HepG2 (cell line): ENCODE results near the gene KIAA0232. TPM values are rescaled to one million over a fixed set of nuclear protein-coding genes. Genes with fewer than 3 reads are reported as not detected.

Experiments used
- EHMT2 ChIP-seq: fragments of 200-600 bp; sonication (generic); IDR thresholded peaks from 2 replicates; pipeline ENCODE4 v1.7.0; 2017; ENCODE audit warnings: antibody characterized with exemption, low read depth, low read length, borderline replicate concordance
- ERF ChIP-seq: IDR thresholded peaks from 2 replicates; pipeline ENCODE4 v1.6.1; 2018; ENCODE audit warnings: missing biosample characterization, missing genetic modification reagents
- FOSL2 ChIP-seq: sonication (generic); formaldehyde crosslinking; IDR thresholded peaks from 2 replicates; pipeline ENCODE4 v1.4.0; 2020; ENCODE audit warnings: missing genetic modification reagents
- FOXA3 ChIP-seq: IDR thresholded peaks from 2 replicates; pipeline ENCODE4 v1.6.1; 2016; ENCODE audit warnings: missing genetic modification reagents, missing compliant biosample characterization
- FOXP1 ChIP-seq, 2 experiments: fragments of 450-650 bp in 1 of 2; IDR thresholded peaks; 2 replicates each; pipeline ENCODE4 v1.6.1; 2017 to 2018; ENCODE audit warnings: antibody characterized with exemption in 1 of 2
- IRF2 ChIP-seq: IDR thresholded peaks from 2 replicates; pipeline ENCODE4 v1.6.1; 2018; ENCODE audit warnings: missing genetic modification reagents, missing compliant biosample characterization
- KAT8 ChIP-seq: IDR thresholded peaks from 2 replicates; pipeline ENCODE4 v1.6.1; 2016; ENCODE audit warnings: missing genetic modification reagents, missing compliant biosample characterization
- KMT2B ChIP-seq: IDR thresholded peaks from 2 replicates; pipeline ENCODE4 v1.6.1; 2016; ENCODE audit warnings: missing genetic modification reagents, missing compliant biosample characterization
- NRL ChIP-seq: sonication (generic); formaldehyde crosslinking; IDR thresholded peaks from 2 replicates; pipeline ENCODE4 v1.5.0; 2020; ENCODE audit warnings: missing genetic modification reagents, mild to moderate bottlenecking, moderate library complexity, borderline replicate concordance
- PHF20 ChIP-seq: sonication (generic); formaldehyde crosslinking; IDR thresholded peaks from 2 replicates; pipeline ENCODE4 v1.5.0; 2020; ENCODE audit warnings: mild to moderate bottlenecking, missing genetic modification reagents
- RARG ChIP-seq: sonication (generic); formaldehyde crosslinking; IDR thresholded peaks from 2 replicates; pipeline ENCODE4 v1.4.0; 2020; ENCODE audit warnings: low read depth, mild to moderate bottlenecking, missing genetic modification reagents
- TCF7 ChIP-seq: sonication (generic); IDR thresholded peaks from 2 replicates; pipeline ENCODE4 v1.6.1; 2016; ENCODE audit warnings: antibody characterized with exemption, low read depth
- TFDP2 ChIP-seq: sonication (generic); formaldehyde crosslinking; IDR thresholded peaks from 2 replicates; pipeline ENCODE4 v1.4.0; 2020; ENCODE audit warnings: missing genetic modification reagents
- ZNF230 ChIP-seq: sonication (generic); formaldehyde crosslinking; IDR thresholded peaks from 2 replicates; pipeline ENCODE4 v1.4.0; 2020; ENCODE audit warnings: mild to moderate bottlenecking, missing genetic modification reagents
- ZNF30 ChIP-seq: sonication (generic); formaldehyde crosslinking; IDR thresholded peaks from 2 replicates; pipeline ENCODE4 v1.5.0; 2020; ENCODE audit warnings: mild to moderate bottlenecking, missing genetic modification reagents
- ZNF329 ChIP-seq: sonication (generic); formaldehyde crosslinking; IDR thresholded peaks from 2 replicates; pipeline ENCODE4 v1.9.0; 2021; ENCODE audit warnings: low read depth, mild to moderate bottlenecking, missing genetic modification reagents
- ZNF335 ChIP-seq: sonication (generic); formaldehyde crosslinking; IDR thresholded peaks from 2 replicates; pipeline ENCODE4 v1.4.0; 2020; ENCODE audit warnings: missing genetic modification reagents
- ZNF761 ChIP-seq: sonication (generic); formaldehyde crosslinking; conservative IDR thresholded peaks from 2 replicates; pipeline ENCODE4 v1.4.0; 2020; ENCODE audit warnings: mild to moderate bottlenecking, missing genetic modification reagents
- polyA plus RNA-seq, 8 experiments: library from polyadenylated mRNA; depleted of rRNA in 3 of 8; stranded (reverse) in 7 of 8; unstranded in 1 of 8; fragments of >200 nt; fragmentation: Illumina TruSeq in 4 of 8; extraction: Trizol in 4 of 8; gene quantifications; 2 replicates each; pipeline versions ENCODE4 v1.2.1 to v1.2.3, GENCODE V29; 2011 to 2016; ENCODE audit warnings: low read depth in 4 of 8, missing spikeins in 1 of 8, mixed read lengths in 1 of 8; ENCODE audit not compliant: insufficient read depth in 1 of 8
- total RNA-seq, 5 experiments: library from RNA; depleted of rRNA; stranded (reverse); fragments of >200 nt; fragmentation: Illumina TruSeq; extraction: Trizol; gene quantifications; 2 replicates each; pipeline ENCODE4 v1.2.3, GENCODE V29; 2016; ENCODE audit warnings: low read depth in 1 of 5
- TF ChIP-seq, protein P1 (sequence below): IDR thresholded peaks from 2 replicates; pipeline ENCODE4 v1.6.1; 2016; ENCODE audit warnings: missing compliant biosample characterization, missing genetic modification reagents, borderline replicate concordance
- TF ChIP-seq, protein P2 (sequence below): sonication (generic); formaldehyde crosslinking; IDR thresholded peaks from 2 replicates; pipeline ENCODE4 v1.5.0; 2020; ENCODE audit warnings: missing genetic modification reagents
- TF ChIP-seq, protein P3 (sequence below): IDR thresholded peaks from 2 replicates; pipeline ENCODE4 v1.6.1; 2016; ENCODE audit warnings: missing biosample characterization, missing genetic modification reagents, low read depth
- TF ChIP-seq, protein P4 (sequence below): sonication (generic); formaldehyde crosslinking; IDR thresholded peaks from 2 replicates; pipeline ENCODE4 v1.4.0; 2020; ENCODE audit warnings: missing genetic modification reagents, mild to moderate bottlenecking, borderline replicate concordance

The KIAA0232 gene
- total and polyA plus RNA-seq, 2 of the 13 experiments (the other 11 are each of a cell fraction or from before 2014, with no cell fraction given), result 7.8 to 17.1 TPM

DNA sequence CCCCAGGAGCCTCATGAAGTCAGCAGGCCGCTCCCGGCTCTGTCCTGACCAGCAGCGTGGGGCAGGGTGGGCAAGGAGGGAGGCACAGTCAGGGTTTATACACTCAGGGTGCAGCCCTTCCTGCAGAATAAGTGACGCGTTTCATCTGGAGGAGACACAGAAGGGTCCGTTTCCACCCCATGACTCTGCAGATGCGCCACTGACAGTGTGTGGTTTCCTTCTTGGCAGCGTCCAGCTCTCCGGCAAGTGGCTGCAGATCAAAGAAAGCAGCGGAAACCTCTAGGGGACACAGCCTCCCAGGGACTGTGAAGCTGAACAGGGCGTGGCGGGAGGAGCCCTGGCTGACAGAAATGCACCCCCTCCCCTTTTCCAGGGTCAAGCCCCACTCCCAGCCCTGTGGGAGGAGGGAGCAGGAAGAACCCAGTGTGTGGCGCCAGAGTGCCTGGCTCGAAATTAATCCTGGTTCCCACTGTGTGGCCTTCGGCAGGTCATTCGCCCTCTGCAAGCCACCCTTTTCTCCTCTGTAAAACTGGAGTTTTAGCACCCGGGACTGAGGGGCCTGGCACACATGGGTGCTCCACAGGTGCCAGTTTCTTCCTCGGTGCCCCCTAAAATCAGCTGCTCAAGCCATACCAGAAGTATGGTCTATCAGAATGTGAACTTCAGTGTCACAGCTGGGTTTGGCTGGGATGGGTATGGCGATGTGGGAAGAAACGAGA is 109.8 kb downstream of the KIAA0232 start (continued):
- TF ChIP-seq, protein P1, sequence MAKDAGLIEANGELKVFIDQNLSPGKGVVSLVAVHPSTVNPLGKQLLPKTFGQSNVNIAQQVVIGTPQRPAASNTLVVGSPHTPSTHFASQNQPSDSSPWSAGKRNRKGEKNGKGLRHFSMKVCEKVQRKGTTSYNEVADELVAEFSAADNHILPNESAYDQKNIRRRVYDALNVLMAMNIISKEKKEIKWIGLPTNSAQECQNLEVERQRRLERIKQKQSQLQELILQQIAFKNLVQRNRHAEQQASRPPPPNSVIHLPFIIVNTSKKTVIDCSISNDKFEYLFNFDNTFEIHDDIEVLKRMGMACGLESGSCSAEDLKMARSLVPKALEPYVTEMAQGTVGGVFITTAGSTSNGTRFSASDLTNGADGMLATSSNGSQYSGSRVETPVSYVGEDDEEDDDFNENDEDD, result peak; percentile 42; the same call in 1 of the 2 replicates
- peak; percentile 30; the same call in 1 of the 2 replicates for TF ChIP-seq KMT2B
- 0 out of 2 replicates have a peak, but pooled peaks have one; percentile 29 for TF ChIP-seq ZNF230 (CRISPR knock-in tag)
- no peak for TF ChIP-seq NRL
- TF ChIP-seq ZNF329 (CRISPR knock-in tag), result no peak
- no peak for TF ChIP-seq ZNF30
- peak; percentile 75 for TF ChIP-seq FOXA3 (CRISPR knock-in tag)
- peak; percentile 83 for TF ChIP-seq ERF
- peak; percentile 54 for TF ChIP-seq TFDP2 (CRISPR knock-in tag)
- 0 out of 2 replicates have a peak, but pooled peaks have one; percentile 9 for TF ChIP-seq RARG
- TF ChIP-seq ZNF335 (CRISPR knock-in tag), result peak; percentile 46; the same call in 1 of the 2 replicates
- TF ChIP-seq, protein P2, sequence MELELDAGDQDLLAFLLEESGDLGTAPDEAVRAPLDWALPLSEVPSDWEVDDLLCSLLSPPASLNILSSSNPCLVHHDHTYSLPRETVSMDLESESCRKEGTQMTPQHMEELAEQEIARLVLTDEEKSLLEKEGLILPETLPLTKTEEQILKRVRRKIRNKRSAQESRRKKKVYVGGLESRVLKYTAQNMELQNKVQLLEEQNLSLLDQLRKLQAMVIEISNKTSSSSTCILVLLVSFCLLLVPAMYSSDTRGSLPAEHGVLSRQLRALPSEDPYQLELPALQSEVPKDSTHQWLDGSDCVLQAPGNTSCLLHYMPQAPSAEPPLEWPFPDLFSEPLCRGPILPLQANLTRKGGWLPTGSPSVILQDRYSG (CRISPR knock-in tag), result no peak
- no peak for TF ChIP-seq FOXP1 (IDR thresholded peaks at IDR 0.05)
- peak; percentile 20; the same call in 1 of the 2 replicates for TF ChIP-seq FOXP1 (CRISPR knock-in tag; IDR thresholded peaks at IDR 0.05)
- TF ChIP-seq, protein P3, sequence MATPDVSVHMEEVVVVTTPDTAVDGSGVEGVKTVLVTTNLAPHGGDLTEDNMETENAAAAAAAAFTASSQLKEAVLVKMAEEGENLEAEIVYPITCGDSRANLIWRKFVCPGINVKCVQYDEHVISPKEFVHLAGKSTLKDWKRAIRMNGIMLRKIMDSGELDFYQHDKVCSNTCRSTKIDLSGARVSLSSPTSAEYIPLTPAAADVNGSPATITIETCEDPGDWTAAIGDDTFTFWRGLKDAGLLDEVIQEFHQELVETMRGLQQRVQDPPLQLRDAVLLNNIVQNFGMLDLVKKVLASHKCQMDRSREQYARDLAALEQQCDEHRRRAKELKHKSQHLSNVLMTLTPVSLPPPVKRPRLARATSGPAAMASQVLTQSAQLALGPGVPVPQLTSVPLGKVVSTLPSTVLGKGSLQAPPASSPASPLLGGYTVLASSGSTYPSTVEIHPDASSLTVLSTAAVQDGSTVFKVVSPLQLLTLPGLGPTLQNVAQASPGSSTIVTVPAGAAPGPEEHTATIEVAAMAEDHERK (CRISPR knock-in tag), result 0 out of 2 replicates have a peak, but pooled peaks have one; percentile 9
- peak; percentile 74 for TF ChIP-seq TCF7
- no peak for TF ChIP-seq PHF20
- TF ChIP-seq EHMT2, result no peak
- TF ChIP-seq FOSL2 (CRISPR knock-in tag), result peak; percentile 48
- 0 out of 2 replicates have a peak, but pooled peaks have one; percentile 59 for TF ChIP-seq ZNF761
- TF ChIP-seq, protein P4, sequence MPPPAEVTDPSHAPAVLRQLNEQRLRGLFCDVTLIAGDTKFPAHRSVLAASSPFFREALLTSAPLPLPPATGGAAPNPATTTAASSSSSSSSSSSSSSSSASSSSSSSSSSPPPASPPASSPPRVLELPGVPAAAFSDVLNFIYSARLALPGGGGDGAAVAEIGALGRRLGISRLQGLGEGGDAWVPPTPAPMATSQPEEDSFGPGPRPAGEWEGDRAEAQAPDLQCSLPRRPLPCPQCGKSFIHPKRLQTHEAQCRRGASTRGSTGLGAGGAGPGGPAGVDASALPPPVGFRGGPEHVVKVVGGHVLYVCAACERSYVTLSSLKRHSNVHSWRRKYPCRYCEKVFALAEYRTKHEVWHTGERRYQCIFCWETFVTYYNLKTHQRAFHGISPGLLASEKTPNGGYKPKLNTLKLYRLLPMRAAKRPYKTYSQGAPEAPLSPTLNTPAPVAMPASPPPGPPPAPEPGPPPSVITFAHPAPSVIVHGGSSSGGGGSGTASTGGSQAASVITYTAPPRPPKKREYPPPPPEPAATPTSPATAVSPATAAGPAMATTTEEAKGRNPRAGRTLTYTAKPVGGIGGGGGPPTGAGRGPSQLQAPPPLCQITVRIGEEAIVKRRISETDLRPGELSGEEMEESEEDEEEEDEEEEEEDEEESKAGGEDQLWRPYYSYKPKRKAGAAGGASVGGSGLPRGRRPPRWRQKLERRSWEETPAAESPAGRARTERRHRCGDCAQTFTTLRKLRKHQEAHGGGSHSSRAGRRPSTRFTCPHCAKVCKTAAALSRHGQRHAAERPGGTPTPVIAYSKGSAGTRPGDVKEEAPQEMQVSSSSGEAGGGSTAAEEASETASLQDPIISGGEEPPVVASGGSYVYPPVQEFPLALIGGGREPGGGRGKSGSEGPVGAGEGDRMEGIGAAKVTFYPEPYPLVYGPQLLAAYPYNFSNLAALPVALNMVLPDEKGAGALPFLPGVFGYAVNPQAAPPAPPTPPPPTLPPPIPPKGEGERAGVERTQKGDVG, result peak; percentile 71; the same call in 1 of the 2 replicates
- TF ChIP-seq IRF2 (CRISPR knock-in tag), result peak; percentile 71; the same call in 1 of the 2 replicates
- TF ChIP-seq KAT8 (CRISPR knock-in tag), result peak; percentile 71
